Natural killer cell (primary cell): ENCODE results near the gene KRTAP10-8. TPM values are rescaled to one million over a fixed set of nuclear protein-coding genes. Genes with fewer than 3 reads are reported as not detected.
A peak's percentile ranks its signal among the peaks of the same experiment; 100 is the strongest.
"Not testable (repeated sequence)": the region's sequence is repeated elsewhere in the genome, so short reads cannot be mapped to it uniquely, and the experiment has no call there.

Experiments
- ATAC-seq, 3 donors: fragments of 150-1000 bp in 2 of 3; fragments of 200-7000 bp in 1 of 3; cut with Tn5 transposase; 1 replicate in 1 of 3; 2 replicates in 2 of 3; pipeline ENCODE4 v1.10.0; 2021; ENCODE audit warnings: mild to moderate bottlenecking in 2 of 3, moderate library complexity in 2 of 3
- DNase-seq, 2 donors: peaks; one replicate each; pipeline versions ENCODE4 v3.0.0 to v3.0.0-alpha.2; 2013 to 2021; ENCODE audit warnings: mixed read lengths in 1 of 2
- H3K27ac ChIP-seq: one replicate; pipeline ENCODE4 v1.5.1; 2013; ENCODE audit warnings: mild to moderate bottlenecking, low read length
- H3K27me3 ChIP-seq: one replicate; pipeline ENCODE4 v1.6.1; 2013; ENCODE audit warnings: low read length; ENCODE audit not compliant: control insufficient read depth, insufficient read depth
- H3K36me3 ChIP-seq: one replicate; pipeline ENCODE4 v1.6.1; 2013; ENCODE audit warnings: low read length; ENCODE audit not compliant: control insufficient read depth, insufficient read depth
- H3K4me1 ChIP-seq: one replicate; pipeline ENCODE4 v1.6.1; 2013; ENCODE audit warnings: low read length; ENCODE audit not compliant: control insufficient read depth, insufficient read depth
- H3K4me3 ChIP-seq: one replicate; pipeline ENCODE4 v1.5.1; 2013; ENCODE audit warnings: low read length
- H3K9me3 ChIP-seq: one replicate; pipeline ENCODE4 v1.6.1; 2013; ENCODE audit warnings: low read length; ENCODE audit not compliant: control insufficient read depth, insufficient read depth
- H3K27ac Mint-ChIP-seq, 2 donors: one replicate each; pipeline ENCODE4 v1.8.0; 2022; ENCODE audit warnings: mild to moderate bottlenecking in 2 of 2, mixed read lengths in 2 of 2, moderate library complexity in 1 of 2
- H3K27me3 Mint-ChIP-seq, 2 donors: one replicate each; pipeline ENCODE4 v1.8.0; 2022; ENCODE audit warnings: low read depth in 2 of 2, mixed read lengths in 2 of 2
- H3K36me3 Mint-ChIP-seq: one replicate; pipeline ENCODE4 v1.8.0; 2022; ENCODE audit warnings: mixed read lengths
- H3K4me1 Mint-ChIP-seq, 2 donors: one replicate each; pipeline ENCODE4 v1.8.0; 2022; ENCODE audit warnings: mixed read lengths in 2 of 2
- H3K4me3 Mint-ChIP-seq: one replicate; pipeline ENCODE4 v1.8.0; 2022; ENCODE audit warnings: mild to moderate bottlenecking, moderate library complexity, mixed read lengths
- H3K9me3 Mint-ChIP-seq, 2 donors: one replicate each; pipeline ENCODE4 v1.8.0; 2022; ENCODE audit warnings: mixed read lengths in 2 of 2
- CTCF ChIP-seq: fragments of 200-600 bp; IDR thresholded peaks from one replicate; pipeline ENCODE4 v1.8.0; 2022; ENCODE audit warnings: antibody characterized with exemption
- WGBS: methylation state at CpG from one replicate; pipeline ENCODE4 v1.1.7; 2013; ENCODE audit warnings: missing lambda C conversion rate; ENCODE audit not compliant: insufficient coverage; 5-methylcytosine and 5-hydroxymethylcytosine counted together
- intact Hi-C: fragments of 100-400 bp; cut with micrococcal nuclease; formaldehyde crosslinking; loops from one replicate; pipeline ENCODE4 v1.14.2; 2022
- total RNA-seq, 4 donors: library from RNA; stranded (reverse); fragments of 120-200 nt in 1 of 4; gene quantifications; one replicate each; pipeline versions ENCODE4 v1.2.3 to v1.2.4, GENCODE V29; 2013 to 2022

Gene KRTAP10-8
- total RNA-seq, 3 donors from 2014 or later (not counting 1 experiment from before 2014, with no cell fraction given) = not detected

GRCh38 chr21:44657635-44658540 lies 46.0 kb downstream of the KRTAP10-8 start, which contains the start of gene KRTAP12-3:
TSS of gene KRTAP12-3 (plus strand) at chr21:44657932. CDS start at chr21:44657980, 48 bp downstream.
- Histone ChIP-seq H3K36me3 (no peaks in the 10 kb centered on the region), H3K4me3 (no peak within 1 kb of the TSS), H3K27ac (peak within 1 kb of the TSS; percentile 81), H3K9me3 (peaks cover 13% of the 10 kb centered on the region), H3K27me3 (no peaks in the 10 kb centered on the region), H3K4me1 (peaks cover 57% of the 10 kb centered on the region)
- intact Hi-C loops = loop anchor here (2.0 kb wide), 2 partner anchors 31 to 39 kb away; partner anchors contain the start of gene KRTAP10-9
- peak; percentile 49 to 90 for DNase-seq
- peaks cover 18% of the 10 kb centered on the region for H3K36me3 Mint-ChIP-seq
- H3K9me3 Mint-ChIP-seq = peaks cover 2 to 12% of the 10 kb centered on the region in 2 donors
- H3K27ac Mint-ChIP-seq = peak within 1 kb of the TSS; percentile 89 to 94
- H3K4me3 Mint-ChIP-seq = peak within 1 kb of the TSS; percentile 74
- peak; percentile 76 to 86 (median 77) for ATAC-seq
- H3K27me3 Mint-ChIP-seq = peaks cover 5 to 7% of the 10 kb centered on the region in 2 donors
- H3K4me1 Mint-ChIP-seq = peaks cover 55 to 56% of the 10 kb centered on the region in 2 donors
- no peak for TF ChIP-seq CTCF
- WGBS = 57% methylated on average over 26 of the region's 26 CpGs

GRCh38 chr21:44658541-44658910 lies 46.6 kb downstream of the KRTAP10-8 start:
- Histone ChIP-seq H3K4me1 (peaks cover 57% of the 10 kb centered on the region), H3K9me3 (peaks cover 13% of the 10 kb centered on the region), H3K36me3 (no peaks in the 10 kb centered on the region), H3K27me3 (no peaks in the 10 kb centered on the region), H3K27ac (peak overlapping the region; percentile 81), H3K4me3 (no peak overlapping the region)
- peaks cover 2 to 12% of the 10 kb centered on the region in 2 donors for H3K9me3 Mint-ChIP-seq
- ATAC-seq = no peak
- no peak for DNase-seq
- peak overlapping the region; percentile 89 to 94 for H3K27ac Mint-ChIP-seq
- H3K4me1 Mint-ChIP-seq = peaks cover 55 to 56% of the 10 kb centered on the region in 2 donors
- H3K27me3 Mint-ChIP-seq = peaks cover 5 to 7% of the 10 kb centered on the region in 2 donors
- intact Hi-C loops = loop anchor here (2.0 kb wide), 1 partner anchor 32 kb away; the partner anchor contains the start of gene KRTAP10-9
- H3K36me3 Mint-ChIP-seq = peaks cover 18% of the 10 kb centered on the region
- H3K4me3 Mint-ChIP-seq = peak overlapping the region; percentile 74
- WGBS = 62% methylated on average over 4 of the region's 5 CpGs
- no peak for TF ChIP-seq CTCF

- H3K36me3 Mint-ChIP-seq = peaks cover 18% of the 10 kb centered on the region
- Histone ChIP-seq H3K4me3 (no peak overlapping the region), H3K36me3 (no peaks in the 10 kb centered on the region), H3K4me1 (peaks cover 52% of the 10 kb centered on the region), H3K27ac (peak overlapping the region; percentile 81), H3K27me3 (no peaks in the 10 kb centered on the region), H3K9me3 (peaks cover 13% of the 10 kb centered on the region)
- DNase-seq = peak in 1 of 2 donors; percentile 66
- peaks cover 5 to 7% of the 10 kb centered on the region in 2 donors for H3K27me3 Mint-ChIP-seq
- peaks cover 2 to 12% of the 10 kb centered on the region in 2 donors for H3K9me3 Mint-ChIP-seq
- TF ChIP-seq CTCF = no peak
- intact Hi-C loops = loop anchor here (2.0 kb wide), 1 partner anchor 32 kb away; the partner anchor contains the start of gene KRTAP10-9
- peak in 1 of 3 donors; percentile 30 for ATAC-seq
- H3K4me1 Mint-ChIP-seq = peaks cover 50 to 51% of the 10 kb centered on the region in 2 donors
- WGBS = 36% methylated on average over 10 of the region's 11 CpGs
- H3K27ac Mint-ChIP-seq = peak overlapping the region; percentile 89 to 94
- H3K4me3 Mint-ChIP-seq = peak overlapping the region; percentile 74
Measured at GRCh38 chr21:44658913-44659595, 47.2 kb downstream of the KRTAP10-8 start.

GRCh38 chr21:44661567-44661966 lies 49.7 kb downstream of the KRTAP10-8 start:
- H3K27ac ChIP-seq, H3K27me3 Mint-ChIP-seq, H3K4me3 Mint-ChIP-seq, H3K36me3 ChIP-seq, H3K27me3 ChIP-seq, ATAC-seq, DNase-seq, H3K4me3 ChIP-seq, H3K9me3 Mint-ChIP-seq, intact Hi-C loops, H3K9me3 ChIP-seq: not testable (repeated sequence)
- Mint-ChIP-seq H3K4me1 (peaks cover 35 to 40% of the 10 kb centered on the region in 2 donors), H3K36me3 (peaks cover 10% of the 10 kb centered on the region), H3K27ac (peak overlapping the region in 1 of 2 donors; percentile 63)
- WGBS = 85% methylated on average over 6 of the region's 7 CpGs
- peaks cover 30% of the 10 kb centered on the region for H3K4me1 ChIP-seq
